ENCODE data around the gene CBX8.

Gene CBX8

DNA sequence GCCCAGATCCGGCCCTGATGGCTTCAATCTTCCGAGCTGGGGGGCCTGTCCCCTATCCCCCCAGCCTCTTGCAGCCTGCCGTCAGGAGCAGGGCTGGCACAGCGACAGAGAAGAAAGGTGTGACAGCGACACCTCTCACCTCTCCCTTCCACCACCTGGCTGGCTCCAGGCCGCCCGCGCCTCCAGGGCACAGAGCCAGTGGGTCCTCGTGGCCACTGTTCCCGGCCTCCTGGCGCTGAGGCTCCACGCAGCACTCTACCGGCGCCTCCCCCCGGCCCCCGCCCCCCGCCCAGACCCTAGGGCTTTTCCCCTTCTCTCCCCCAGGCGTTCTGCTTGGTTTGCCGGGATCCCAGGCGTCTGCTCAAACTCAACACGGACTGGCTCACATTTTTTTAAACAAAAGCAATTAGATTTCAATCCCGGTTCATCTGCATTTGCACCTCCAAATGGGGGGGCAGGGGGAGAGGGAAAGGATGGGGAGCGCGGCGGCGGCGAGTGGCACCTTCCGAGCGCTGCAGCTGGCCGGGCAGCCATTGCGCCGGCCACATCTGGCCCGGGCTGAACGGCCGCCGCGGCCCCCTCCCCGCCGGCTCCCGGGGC is 12.8 kb upstream of the CBX8 start:
- H2BK12ac ChIP-seq (ENCODE audit: low read length in 2 of 2), result no peak overlapping the region
- H3K23ac ChIP-seq (ENCODE audit: low read length in 2 of 2), result no peak overlapping the region
- peak overlapping the region in 1 of 2 experiments; percentile 29 for H3K4me3 ChIP-seq (ENCODE audit: insufficient read depth in 1 of 2, low read depth in 1 of 2, low read length in 2 of 2)
- peak overlapping the region; percentile 57 for H2BK15ac ChIP-seq (ENCODE audit: low read depth, poor library complexity, severe bottlenecking)
- no peak for DNase-seq
- H3K4ac ChIP-seq (ENCODE audit: low read depth in 1 of 2, low read length in 2 of 2), result no peak overlapping the region
- H2AK5ac ChIP-seq (ENCODE audit: low read length, severe bottlenecking), result no peak overlapping the region
- H3K27ac ChIP-seq (ENCODE audit: low read length, poor library complexity, severe bottlenecking), result no peak overlapping the region
- H4K91ac ChIP-seq (ENCODE audit: low read length), result no peak overlapping the region
- no peaks in the 10 kb centered on the region for H3K79me1 ChIP-seq (replicated peaks; ENCODE audit: low read length, poor library complexity, severe bottlenecking)
- no peak overlapping the region for H3K18ac ChIP-seq (ENCODE audit: low read depth in 1 of 2, low read length in 2 of 2)
- no peak overlapping the region for H2BK120ac ChIP-seq (ENCODE audit: low read depth, low read length)
- H3K36me3 ChIP-seq (ENCODE audit: control insufficient read depth in 1 of 2, insufficient read depth in 2 of 2, low read depth in 1 of 2, low read length in 2 of 2), result no peaks in the 10 kb centered on the region
- no peak overlapping the region for H3K14ac ChIP-seq (ENCODE audit: low read length in 2 of 2)
- H2AFZ ChIP-seq (ENCODE audit: low read depth, low read length), result no peak overlapping the region
- H3K4me2 ChIP-seq (ENCODE audit: low read length, poor library complexity, severe bottlenecking), result peak overlapping the region; percentile 29
- H3K4me1 ChIP-seq (ENCODE audit: control insufficient read depth, insufficient read depth, low read depth, low read length), result peaks cover 33% of the 10 kb centered on the region
- H3K9ac ChIP-seq (ENCODE audit: low read length), result no peak overlapping the region
- 2% methylated on average over 33 of the region's 40 CpGs for WGBS
- no peaks in the 10 kb centered on the region for H3K9me3 ChIP-seq (ENCODE audit: control insufficient read depth, low read length)
- no peak overlapping the region for H2BK5ac ChIP-seq (ENCODE audit: low read depth, low read length, poor library complexity, severe bottlenecking)
- peaks cover 85 to 89% of the 10 kb centered on the region in 2 experiments for H3K27me3 ChIP-seq (ENCODE audit: control insufficient read depth in 1 of 2, insufficient read depth in 1 of 2, low read length in 2 of 2)
- H4K8ac ChIP-seq (ENCODE audit: low read length), result no peak overlapping the region

- Histone ChIP-seq H2BK15ac (ENCODE audit: low read depth, poor library complexity, severe bottlenecking) (peak overlapping the region; percentile 57), H3K9ac (ENCODE audit: low read length) (no peak overlapping the region), H2BK5ac (ENCODE audit: low read depth, low read length, poor library complexity, severe bottlenecking) (no peak overlapping the region), H4K8ac (ENCODE audit: low read length) (no peak overlapping the region), H3K9me3 (ENCODE audit: control insufficient read depth, low read length) (no peaks in the 10 kb centered on the region), H2AK5ac (ENCODE audit: low read length, severe bottlenecking) (no peak overlapping the region), H2BK120ac (ENCODE audit: low read depth, low read length) (no peak overlapping the region), H3K18ac (ENCODE audit: low read depth in 1 of 2, low read length in 2 of 2) (no peak overlapping the region), H3K36me3 (ENCODE audit: control insufficient read depth in 1 of 2, insufficient read depth in 2 of 2, low read depth in 1 of 2, low read length in 2 of 2) (no peaks in the 10 kb centered on the region), H3K4me1 (ENCODE audit: control insufficient read depth, insufficient read depth, low read depth, low read length) (peaks cover 33% of the 10 kb centered on the region), H3K14ac (ENCODE audit: low read length in 2 of 2) (no peak overlapping the region), H3K27me3 (ENCODE audit: control insufficient read depth in 1 of 2, insufficient read depth in 1 of 2, low read length in 2 of 2) (peaks cover 85 to 89% of the 10 kb centered on the region in 2 experiments), H4K91ac (ENCODE audit: low read length) (no peak overlapping the region), H2AFZ (ENCODE audit: low read depth, low read length) (no peak overlapping the region), H3K79me1 (replicated peaks; ENCODE audit: low read length, poor library complexity, severe bottlenecking) (no peaks in the 10 kb centered on the region), H3K4ac (ENCODE audit: low read depth in 1 of 2, low read length in 2 of 2) (no peak overlapping the region), H3K27ac (ENCODE audit: low read length, poor library complexity, severe bottlenecking) (no peak overlapping the region), H2BK12ac (ENCODE audit: low read length in 2 of 2) (no peak overlapping the region), H3K4me3 (ENCODE audit: insufficient read depth in 1 of 2, low read depth in 1 of 2, low read length in 2 of 2) (no peak overlapping the region), H3K23ac (ENCODE audit: low read length in 2 of 2) (no peak overlapping the region), H3K4me2 (ENCODE audit: low read length, poor library complexity, severe bottlenecking) (no peak overlapping the region)
- WGBS, result 16% methylated on average over 20 of the region's 20 CpGs
- no peak for DNase-seq
These were observed 12.1 kb upstream of the CBX8 start for GRCh38 chr17:79808763-79809529.

- Histone ChIP-seq H3K4me2 (ENCODE audit: low read length, poor library complexity, severe bottlenecking) (no peak overlapping the region), H3K4me1 (ENCODE audit: control insufficient read depth, insufficient read depth, low read depth, low read length) (peaks cover 32% of the 10 kb centered on the region), H3K14ac (ENCODE audit: low read length in 2 of 2) (no peak overlapping the region), H4K8ac (ENCODE audit: low read length) (no peak overlapping the region), H2BK15ac (ENCODE audit: low read depth, poor library complexity, severe bottlenecking) (no peak overlapping the region), H2BK120ac (ENCODE audit: low read depth, low read length) (no peak overlapping the region), H3K27ac (ENCODE audit: low read length, poor library complexity, severe bottlenecking) (no peak overlapping the region), H3K79me1 (replicated peaks; ENCODE audit: low read length, poor library complexity, severe bottlenecking) (no peaks in the 10 kb centered on the region), H3K23ac (ENCODE audit: low read length in 2 of 2) (no peak overlapping the region), H2AFZ (ENCODE audit: low read depth, low read length) (no peak overlapping the region), H2BK12ac (ENCODE audit: low read length in 2 of 2) (no peak overlapping the region), H3K9me3 (ENCODE audit: control insufficient read depth, low read length) (peaks cover 3% of the 10 kb centered on the region), H3K4me3 (ENCODE audit: insufficient read depth in 1 of 2, low read depth in 1 of 2, low read length in 2 of 2) (no peak overlapping the region), H4K91ac (ENCODE audit: low read length) (no peak overlapping the region), H2AK5ac (ENCODE audit: low read length, severe bottlenecking) (no peak overlapping the region), H3K36me3 (ENCODE audit: control insufficient read depth in 1 of 2, insufficient read depth in 2 of 2, low read depth in 1 of 2, low read length in 2 of 2) (no peaks in the 10 kb centered on the region), H3K27me3 (ENCODE audit: control insufficient read depth in 1 of 2, insufficient read depth in 1 of 2, low read length in 2 of 2) (peaks cover 92 to 96% of the 10 kb centered on the region in 2 experiments), H2BK5ac (ENCODE audit: low read depth, low read length, poor library complexity, severe bottlenecking) (no peak overlapping the region), H3K9ac (ENCODE audit: low read length) (no peak overlapping the region), H3K4ac (ENCODE audit: low read depth in 1 of 2, low read length in 2 of 2) (no peak overlapping the region), H3K18ac (ENCODE audit: low read depth in 1 of 2, low read length in 2 of 2) (no peak overlapping the region)
- WGBS, result 60% methylated on average over 13 of the region's 13 CpGs
- DNase-seq, result no peak
These were observed 10.2 kb upstream of the CBX8 start for GRCh38 chr17:79806863-79807720.

- H3K4ac ChIP-seq (ENCODE audit: low read depth in 1 of 2, low read length in 2 of 2), result no peak overlapping the region
- no peak overlapping the region for H3K27ac ChIP-seq (ENCODE audit: low read length, poor library complexity, severe bottlenecking)
- H2BK120ac ChIP-seq (ENCODE audit: low read depth, low read length), result no peak overlapping the region
- H3K4me2 ChIP-seq (ENCODE audit: low read length, poor library complexity, severe bottlenecking), result no peak overlapping the region
- no peak overlapping the region for H3K18ac ChIP-seq (ENCODE audit: low read depth in 1 of 2, low read length in 2 of 2)
- H2BK12ac ChIP-seq (ENCODE audit: low read length in 2 of 2), result no peak overlapping the region
- H3K9me3 ChIP-seq (ENCODE audit: control insufficient read depth, low read length), result peaks cover 8% of the 10 kb centered on the region
- H3K14ac ChIP-seq (ENCODE audit: low read length in 2 of 2), result no peak overlapping the region
- peaks cover 92 to 96% of the 10 kb centered on the region in 2 experiments for H3K27me3 ChIP-seq (ENCODE audit: control insufficient read depth in 1 of 2, insufficient read depth in 1 of 2, low read length in 2 of 2)
- no peak overlapping the region for H3K9ac ChIP-seq (ENCODE audit: low read length)
- H3K23ac ChIP-seq (ENCODE audit: low read length in 2 of 2), result no peak overlapping the region
- no peak overlapping the region for H2BK15ac ChIP-seq (ENCODE audit: low read depth, poor library complexity, severe bottlenecking)
- H4K91ac ChIP-seq (ENCODE audit: low read length), result no peak overlapping the region
- H3K4me1 ChIP-seq (ENCODE audit: control insufficient read depth, insufficient read depth, low read depth, low read length), result peaks cover 29% of the 10 kb centered on the region
- H3K36me3 ChIP-seq (ENCODE audit: control insufficient read depth in 1 of 2, insufficient read depth in 2 of 2, low read depth in 1 of 2, low read length in 2 of 2), result no peaks in the 10 kb centered on the region
- H2AFZ ChIP-seq (ENCODE audit: low read depth, low read length), result no peak overlapping the region
- H4K8ac ChIP-seq (ENCODE audit: low read length), result no peak overlapping the region
- 6% methylated on average over 2 of the region's 4 CpGs for WGBS
- DNase-seq, result no peak
- no peak overlapping the region for H2AK5ac ChIP-seq (ENCODE audit: low read length, severe bottlenecking)
- H2BK5ac ChIP-seq (ENCODE audit: low read depth, low read length, poor library complexity, severe bottlenecking), result no peak overlapping the region
- no peak overlapping the region for H3K4me3 ChIP-seq (ENCODE audit: insufficient read depth in 1 of 2, low read depth in 1 of 2, low read length in 2 of 2)
- no peaks in the 10 kb centered on the region for H3K79me1 ChIP-seq (replicated peaks; ENCODE audit: low read length, poor library complexity, severe bottlenecking)
These were observed 9.5 kb upstream of the CBX8 start for GRCh38 chr17:79806446-79806760.

Measured in mesenchymal stem cell (in vitro differentiated cells and primary cell).